SKM-1 (cell line): ENCODE results near the gene TCERG1.

ENCODE experiments used
- DNase-seq: peaks from one replicate; lab custom pipeline; 2025; ENCODE audit not compliant: unreplicated experiment; lab: John Stamatoyannopoulos, UW

Gene TCERG1

DNA sequence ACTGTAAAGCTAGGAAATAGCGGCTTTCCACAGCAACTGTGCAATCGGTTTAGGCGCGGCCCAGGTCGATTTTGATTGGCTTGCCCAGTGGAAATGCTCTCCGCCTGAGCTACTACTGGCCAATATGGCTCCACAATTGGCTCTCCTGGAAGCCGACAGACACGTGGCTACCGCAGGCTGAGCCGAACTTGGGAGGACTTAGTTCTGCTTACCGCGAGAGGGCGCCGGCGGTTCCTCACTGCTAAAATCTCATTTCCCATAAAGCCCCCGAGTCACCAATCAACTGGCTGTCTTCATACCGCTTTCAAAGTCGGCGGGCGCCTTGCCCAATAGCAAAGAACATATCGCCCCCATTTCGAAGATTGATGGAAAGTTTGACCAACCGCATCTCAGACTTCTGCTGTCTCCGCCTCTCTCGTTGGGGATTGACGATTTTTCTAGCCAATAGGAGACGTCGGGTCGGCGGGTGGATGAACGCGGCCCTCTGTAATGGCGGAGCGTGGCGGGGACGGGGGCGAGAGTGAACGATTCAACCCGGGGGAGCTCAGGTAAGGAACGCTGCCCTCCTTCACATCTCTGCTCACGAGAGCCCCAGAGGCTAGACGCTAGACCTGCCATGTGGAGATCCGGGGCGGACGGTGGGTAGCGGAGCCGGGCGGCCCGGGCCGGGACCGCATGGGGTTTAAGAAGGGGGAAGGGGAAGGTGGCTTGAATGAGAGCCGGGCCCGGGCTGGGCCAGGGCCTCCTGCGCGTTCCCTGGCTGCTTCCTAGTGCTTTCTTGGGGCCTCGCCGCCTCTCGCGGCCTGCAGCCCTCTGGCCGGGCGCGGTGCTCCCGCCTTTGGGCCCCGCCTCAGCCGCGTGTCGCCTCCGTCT, at the start of gene TCERG1:
Gene TCERG1 (plus strand): TSS at position 473 of the 873 bp plus-strand sequence. CDS start 17 bp downstream, at position 490.
- DNase-seq: peak; percentile 97

DNA sequence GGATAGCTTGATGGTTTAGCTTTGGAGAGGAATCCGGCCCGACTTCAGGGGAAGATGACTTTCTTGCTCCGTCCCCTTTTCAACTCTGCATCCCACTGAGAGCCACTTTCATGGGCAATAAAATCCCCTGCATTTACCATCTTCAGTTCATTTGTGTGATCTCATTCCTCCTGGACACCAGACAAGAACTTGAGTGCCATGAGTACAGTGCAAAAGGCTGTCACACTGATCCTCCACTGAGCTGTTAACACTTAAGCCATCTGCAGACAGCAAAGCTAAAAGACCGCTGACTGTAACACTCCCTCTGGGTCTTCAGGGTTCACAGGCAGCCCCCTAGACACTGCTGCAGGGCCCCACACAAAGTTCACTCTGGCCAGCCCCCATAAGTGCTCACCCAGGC, 48.3 kb upstream of the TCERG1 start:
- no peak for DNase-seq

DNA sequence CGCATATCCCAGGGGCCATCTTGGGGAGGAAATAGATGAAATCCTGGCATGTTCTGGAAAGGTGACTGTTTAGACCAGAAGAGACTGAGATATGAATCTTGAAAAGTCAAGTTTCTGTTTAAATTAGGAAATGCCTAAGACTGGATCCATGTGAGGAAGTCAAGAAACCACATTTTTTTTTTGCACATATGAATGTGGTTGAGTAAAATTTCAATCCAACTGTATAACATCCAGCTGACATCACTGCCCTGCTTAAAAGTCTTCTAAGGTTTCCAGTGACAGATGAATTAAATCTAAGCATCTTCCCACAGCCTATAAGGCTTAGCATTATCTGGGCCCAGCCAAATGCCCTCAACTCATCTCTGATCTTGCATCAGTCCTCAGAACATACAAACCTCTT, 47.7 kb upstream of the TCERG1 start:
- no peak for DNase-seq

DNA sequence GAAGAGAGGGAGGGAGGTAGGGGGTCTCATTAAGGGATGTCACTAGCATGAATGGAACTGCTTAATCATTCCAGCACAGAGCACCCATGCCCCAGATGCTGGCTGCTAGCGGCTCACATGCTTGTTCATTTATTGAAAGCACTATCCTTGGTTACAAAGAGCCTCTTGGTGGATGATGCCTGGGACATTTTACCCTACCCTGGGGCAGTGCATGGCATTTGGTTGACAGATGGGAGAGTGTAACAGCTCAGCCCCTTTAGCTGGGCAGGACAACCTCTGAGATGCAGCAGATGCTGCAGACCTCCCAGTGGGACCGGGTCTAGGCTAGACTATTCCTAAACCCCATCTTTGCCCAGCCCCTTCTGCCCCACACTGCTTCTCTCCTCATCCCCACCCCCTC, 46.9 kb upstream of the TCERG1 start:
- DNase-seq: no peak

DNA sequence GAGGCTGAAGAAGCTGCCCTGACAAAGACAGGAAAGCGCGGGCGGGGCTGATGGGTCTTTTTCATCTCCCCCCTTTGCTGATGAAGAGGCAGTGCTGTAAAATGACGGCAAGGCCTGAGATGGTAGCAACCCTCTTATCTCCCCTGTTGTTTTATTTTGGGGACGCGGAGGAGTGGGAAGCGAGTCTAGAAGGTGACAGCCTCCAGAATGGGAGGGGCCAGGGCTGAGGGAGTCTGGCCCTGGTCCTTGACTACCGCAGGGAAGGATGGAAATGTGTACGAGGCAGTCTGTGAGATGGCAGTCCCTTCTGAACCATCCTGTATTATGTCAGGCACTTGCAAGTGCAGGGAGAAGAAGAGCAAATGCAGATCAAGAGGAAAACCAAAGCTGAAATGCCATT, 46.1 kb upstream of the TCERG1 start:
- no peak for DNase-seq

DNA sequence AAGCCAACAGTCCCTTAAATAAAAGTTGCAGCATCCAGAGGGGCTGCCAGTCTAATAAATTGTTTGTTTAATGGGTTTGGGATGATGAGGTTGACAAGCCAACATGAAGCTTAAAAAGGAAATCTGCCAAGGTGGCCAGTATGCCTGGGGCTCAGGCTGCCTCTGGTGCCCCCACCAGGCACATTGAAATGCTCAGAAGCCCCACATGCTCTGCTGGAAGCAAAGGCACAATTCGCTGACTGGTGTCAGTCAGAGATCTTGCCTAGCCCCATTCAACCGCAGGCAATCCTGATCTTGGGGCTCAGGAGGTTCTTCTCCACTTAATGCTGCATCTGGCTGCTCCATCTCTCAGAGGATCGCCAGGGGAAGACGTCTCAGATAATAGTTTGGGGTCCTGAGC, 44.2 kb upstream of the TCERG1 start:
- DNase-seq: no peak

DNA sequence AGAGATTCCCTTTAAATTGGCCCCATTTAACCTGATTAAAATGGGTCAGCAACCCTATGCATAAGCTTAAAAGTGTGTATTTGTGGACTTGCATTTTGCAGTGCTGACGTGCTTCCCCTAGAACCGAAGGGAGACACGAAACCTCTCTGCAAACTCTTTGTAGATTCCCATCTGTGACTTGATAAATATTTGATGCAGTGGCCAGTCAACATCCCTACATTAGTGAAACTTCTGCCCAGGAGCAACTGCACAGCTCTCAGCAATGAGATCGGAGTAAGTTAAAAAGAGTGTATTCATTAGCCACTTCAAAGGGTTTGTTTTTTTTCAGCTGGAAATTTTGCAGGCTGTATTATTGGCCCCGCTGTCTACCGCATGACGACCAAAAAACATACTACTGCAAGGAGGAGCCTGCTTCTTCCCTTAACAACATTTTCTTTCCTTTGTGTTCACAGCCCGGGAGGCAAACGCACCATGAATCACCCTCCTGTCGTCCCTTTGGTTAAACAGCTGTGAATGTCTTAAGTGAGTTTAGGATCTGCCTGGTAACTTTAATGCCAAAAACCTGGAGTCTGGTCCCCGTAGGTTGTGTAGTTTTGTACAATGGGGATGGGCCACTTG, 38.0 kb upstream of the TCERG1 start:
- DNase-seq: no peak

DNA sequence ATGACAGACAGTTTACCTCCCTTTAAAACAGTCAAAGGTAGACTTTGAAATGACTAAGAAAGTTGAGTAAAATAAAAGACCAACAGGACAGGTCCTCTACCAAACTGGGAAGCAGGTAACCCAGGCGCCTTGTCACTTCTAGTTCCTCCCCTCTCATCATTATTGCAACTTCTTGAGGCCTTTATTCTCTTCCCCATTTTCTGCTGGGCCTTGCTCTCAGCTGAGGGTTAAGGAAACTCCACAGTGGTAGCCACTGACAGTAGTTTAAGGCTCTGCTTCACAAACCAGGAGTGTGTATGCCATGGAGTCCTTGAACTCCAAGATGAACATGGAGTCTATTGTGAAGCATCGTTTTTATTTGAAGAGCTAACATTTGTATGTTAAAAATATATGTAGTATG, 36.9 kb upstream of the TCERG1 start:
- DNase-seq: peak; percentile 44

DNA sequence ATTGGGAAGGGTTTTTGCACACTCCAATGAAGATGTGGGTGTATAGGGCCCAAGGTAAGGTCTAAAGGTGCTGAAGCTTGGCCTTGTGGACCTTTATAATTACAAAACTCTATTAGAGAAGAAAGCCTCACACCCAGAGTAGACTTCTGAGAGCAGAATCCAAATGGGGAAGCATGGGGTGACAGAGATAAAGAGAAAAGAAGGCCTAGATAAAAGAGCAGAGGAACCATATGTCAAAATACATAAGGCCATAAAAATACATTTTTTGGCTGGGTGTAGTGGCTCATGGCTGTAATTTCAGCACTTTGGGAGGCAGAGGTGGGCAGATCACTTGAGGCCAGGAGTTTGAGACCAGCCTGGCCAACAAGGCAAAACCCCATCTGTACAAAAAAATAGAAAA, 27.4 kb upstream of the TCERG1 start:
- no peak for DNase-seq

DNA sequence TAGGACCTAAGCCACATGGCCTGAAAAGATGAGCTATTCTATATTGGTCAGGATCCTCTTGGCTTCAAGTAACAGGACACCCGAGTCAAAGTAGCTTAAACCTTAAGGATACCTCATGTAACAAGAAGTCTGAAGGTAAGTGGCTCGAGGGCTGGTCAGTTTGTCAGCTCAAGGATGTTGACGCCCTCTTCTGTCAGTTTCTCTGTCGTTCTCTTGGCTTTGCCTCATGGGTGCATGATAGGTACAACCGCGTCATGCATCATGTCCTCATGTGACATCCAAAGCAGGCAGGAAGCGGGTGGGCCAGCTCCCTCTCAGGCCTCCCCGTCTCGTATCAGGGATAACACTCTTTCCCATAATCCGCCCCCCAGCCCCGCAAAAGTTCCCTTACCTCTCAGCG, 22.1 kb upstream of the TCERG1 start:
- DNase-seq: no peak

DNA sequence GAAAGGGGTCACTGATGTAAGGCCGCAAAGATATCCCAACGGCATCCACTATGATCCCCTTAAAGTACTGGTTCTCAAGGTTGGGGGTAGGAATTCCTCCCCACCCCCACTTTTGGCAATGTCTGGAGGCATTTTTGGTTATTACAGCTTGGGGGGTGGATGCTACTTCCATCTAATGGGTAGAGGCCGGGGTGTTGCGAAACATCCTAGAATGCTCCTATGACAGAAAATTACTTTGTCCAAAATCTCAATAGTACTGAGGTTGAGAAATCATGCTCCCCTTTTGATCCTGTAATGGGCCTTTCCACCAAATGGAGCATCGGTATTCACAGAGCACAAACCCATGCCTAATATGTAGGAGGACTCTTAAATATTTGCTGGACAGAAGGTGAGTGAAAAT, 20.8 kb upstream of the TCERG1 start:
- no peak for DNase-seq

DNA sequence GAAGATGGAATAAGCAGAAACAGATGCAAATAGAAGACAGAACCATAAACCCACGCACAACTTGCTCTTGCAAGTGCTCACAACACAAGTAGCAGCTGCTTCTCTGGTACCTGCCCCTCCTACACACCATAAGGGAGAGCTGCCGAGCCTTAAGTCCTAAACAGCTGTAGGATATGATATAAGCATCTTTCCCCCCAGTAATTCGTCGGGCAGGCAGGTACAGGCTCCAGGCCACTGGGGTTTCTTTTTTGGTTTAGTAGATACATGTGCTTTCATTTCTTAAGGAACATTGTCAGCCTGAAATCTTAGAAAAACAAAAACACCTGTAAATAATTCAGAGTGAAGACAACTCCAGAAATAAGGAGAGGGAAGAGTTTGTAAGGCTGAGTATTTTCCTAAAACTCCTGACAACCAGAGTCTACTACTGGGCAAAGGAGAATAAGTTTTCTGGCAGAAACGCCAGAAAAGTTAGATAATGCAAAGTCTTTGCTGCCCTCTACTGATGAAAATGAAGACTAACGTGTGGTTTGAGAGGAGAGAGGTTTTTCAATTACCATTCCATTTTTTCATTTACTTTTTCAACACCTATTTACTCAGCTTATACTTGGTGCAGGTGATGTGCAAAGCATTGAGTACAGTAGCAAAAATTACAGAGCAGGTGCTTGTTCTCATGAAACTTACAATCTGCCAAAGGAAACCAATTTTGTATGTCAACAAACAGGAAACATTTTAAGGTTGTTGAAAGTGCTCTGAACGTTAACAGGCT, 20.1 kb upstream of the TCERG1 start:
- peak; percentile 45 for DNase-seq

DNA sequence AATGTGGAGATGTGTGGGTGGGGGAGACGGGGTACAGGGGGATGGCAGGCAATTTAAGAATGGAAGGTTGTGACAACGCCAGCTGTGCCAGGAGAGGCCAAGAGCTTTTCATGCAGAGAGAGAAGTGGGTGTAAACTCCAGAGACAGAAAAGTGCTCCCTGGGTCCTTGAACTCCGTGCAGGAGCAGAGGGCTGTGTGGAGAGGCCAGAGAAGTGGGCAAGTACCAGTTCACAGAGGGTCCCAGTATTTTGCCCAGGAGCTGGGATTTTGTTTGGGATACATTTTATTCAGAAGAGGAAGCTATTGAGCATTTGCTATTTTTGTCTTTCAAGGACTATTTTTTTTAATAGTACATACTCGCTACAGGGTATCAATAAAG, 19.5 kb upstream of the TCERG1 start:
- no peak for DNase-seq

DNA sequence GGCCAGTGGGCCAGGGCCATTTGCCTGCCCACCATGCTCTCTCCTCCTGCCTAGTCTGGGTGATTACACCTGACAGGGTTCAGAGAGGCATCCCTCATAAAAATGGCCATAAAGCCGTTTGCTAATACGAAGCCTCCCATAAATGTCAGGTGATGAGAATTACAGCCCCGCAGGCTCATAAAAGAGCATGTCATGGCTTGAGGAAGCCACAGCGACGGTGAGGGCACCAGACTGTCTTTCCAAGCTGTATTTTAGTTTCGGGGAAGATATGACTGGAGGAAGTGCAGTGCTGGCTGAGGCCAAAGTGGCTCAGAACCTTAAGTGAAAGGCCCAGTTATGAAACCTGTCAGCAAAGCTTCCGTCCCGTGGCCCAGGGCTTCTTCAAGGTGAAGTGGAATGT, 18.5 kb upstream of the TCERG1 start:
- DNase-seq: no peak

DNA sequence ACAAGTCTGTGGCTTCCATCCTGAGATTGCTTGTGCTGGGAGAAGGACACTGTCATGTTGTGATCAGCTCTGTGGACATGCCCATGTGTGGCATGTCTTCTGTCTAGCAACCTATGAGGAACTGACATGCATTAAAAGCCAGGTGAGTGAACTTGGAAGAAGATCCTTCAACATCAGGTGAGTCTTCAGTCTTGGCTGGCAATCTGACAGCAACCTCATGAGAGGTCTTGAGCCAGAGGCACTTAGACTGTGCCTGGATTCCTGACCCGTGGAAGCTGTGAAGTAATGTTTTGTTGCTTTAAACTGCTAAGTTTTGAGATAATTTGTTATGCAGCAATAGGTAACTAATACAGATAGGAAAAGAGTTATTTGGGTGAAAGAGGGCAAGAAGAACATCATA, 6.8 kb upstream of the TCERG1 start:
- DNase-seq: no peak

DNA sequence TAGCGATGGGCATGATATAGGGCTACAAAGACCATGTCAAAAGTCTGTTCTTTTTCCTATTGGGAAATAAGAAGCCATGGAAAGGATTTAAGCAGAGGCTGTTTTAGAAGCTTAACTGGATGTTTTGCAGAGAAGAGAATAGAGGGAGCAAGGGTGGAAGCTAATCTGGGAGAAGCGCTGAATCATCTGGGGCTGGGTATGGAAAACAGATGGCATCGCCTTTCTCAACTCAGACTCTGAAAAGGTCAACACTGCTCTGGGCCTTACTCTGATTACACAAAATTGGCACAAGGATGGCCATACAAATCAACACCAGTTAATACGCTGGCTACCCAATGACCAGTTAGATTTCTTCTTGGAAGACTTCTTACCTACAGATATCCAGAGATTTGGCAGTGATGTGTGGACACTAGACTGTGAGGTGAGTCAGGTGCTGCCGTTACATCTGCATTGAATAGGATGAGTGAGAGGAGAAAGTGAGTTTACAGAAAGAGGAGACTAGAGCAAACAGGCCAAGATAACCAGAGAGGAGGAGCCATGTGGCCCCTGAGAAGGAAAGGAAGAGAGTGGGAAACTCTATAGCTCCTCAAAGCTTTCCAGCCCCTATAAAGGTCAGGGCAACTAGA, 6.2 kb upstream of the TCERG1 start:
- DNase-seq: no peak

DNA sequence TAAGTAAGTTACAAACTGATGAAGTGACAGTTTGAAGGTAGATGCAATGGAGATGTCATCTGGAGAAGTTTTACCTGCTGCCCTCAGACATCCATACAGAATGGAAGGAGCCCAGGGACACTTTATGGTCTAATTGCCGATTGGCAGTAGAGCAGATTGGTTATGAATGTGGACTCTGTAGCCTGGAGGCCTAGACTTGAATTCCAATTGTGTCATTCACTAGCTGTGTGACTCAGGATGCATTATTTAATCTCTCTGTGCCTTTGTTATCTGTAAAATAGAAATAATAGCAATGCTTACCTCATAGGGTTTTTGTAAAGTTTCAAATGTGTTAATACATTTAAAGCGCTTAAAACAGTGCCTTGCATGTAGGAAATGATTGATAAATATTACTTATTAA, 5.2 kb upstream of the TCERG1 start:
- no peak for DNase-seq

DNA sequence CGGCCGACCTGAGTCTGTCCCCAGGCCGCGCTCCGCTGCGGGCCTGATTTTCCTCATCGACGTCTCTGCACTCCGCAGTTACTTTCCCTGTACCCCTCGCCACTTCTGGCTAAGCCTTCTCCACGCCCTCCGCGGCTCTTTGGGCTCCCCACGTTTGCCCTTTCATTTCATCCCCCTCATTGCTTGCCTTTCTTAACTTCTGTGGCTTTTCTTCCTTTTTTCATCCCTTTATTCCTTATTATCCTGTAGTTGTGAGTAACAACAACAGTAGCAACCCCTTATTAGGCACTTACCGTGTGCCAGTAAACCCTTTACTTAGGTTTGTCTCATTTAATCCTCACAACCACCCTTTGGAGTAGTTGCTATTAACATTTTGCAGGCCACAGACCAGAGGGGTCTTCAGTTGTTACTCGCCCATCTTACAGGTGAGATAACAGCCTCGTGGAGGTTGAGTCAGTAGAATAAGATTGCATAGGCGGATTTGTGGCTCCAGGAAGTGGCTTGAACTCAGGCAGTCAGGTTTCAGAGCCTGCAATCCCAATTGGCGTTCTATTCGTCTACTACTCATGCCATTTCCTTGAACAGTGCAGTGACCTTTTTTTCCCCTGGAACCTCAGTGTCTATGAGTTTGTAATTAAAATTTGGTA, 724 bp downstream of the TCERG1 start:
- DNase-seq: peak; percentile 16

DNA sequence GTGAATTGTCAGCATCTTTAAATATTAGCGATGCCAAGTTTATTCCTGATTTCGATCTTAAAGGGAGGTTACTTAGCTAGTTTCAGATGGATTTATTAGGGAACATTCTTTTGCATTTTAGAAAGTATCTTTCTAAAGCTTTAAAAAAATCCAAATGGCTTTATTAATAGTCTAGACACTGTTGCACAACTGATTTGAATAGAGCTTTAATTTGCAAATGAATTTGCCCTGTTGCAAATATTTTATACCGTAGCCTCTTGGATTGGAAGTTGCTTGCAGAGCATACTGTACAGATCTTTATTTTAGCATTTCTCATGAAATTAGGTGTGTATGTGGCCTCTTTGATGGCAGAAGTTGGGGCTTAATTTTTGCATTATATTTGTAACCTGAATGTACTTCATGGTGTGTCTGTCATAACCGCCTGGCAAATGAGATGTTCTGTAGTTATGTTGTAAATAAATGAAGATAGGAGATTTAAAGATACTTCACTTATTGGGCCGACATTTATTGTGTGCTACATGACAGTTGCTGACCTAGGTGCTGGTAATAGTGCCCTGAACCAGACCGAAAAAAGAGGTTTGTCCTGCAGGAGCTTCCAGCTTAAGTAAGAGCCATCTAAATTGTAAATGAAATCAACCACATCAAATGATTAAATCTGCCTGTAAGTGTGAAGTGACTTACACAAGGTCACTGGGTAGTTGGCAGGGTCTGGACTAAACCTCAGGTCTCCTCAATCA, 1.8 kb downstream of the TCERG1 start:
- DNase-seq: no peak

DNA sequence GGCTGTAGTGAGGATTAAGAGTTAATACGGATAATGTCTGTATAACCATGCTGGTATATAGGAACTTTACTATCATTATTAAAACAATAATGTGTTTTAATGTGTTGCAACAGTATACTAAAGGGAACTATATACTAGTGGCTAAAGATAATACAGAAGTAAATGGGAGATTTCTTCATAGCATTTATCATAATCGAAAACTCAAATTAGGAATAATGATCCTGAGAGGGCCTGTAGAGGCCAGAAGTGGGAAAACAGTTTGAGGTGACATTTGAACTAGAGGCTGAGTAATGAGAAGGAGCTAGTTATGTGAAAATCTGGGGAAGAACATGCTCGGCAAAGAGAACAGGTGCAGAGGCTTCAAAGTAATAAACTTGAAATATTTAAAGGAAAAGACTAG, 2.9 kb downstream of the TCERG1 start:
- DNase-seq: no peak
